Activated CD4-positive, alpha-beta T cell treated with anti-CD3 and anti-CD28 coated beads for 36 hours (primary cell): ENCODE results near the gene STOX2. TPM values are rescaled to one million over a fixed set of nuclear protein-coding genes. Genes with fewer than 3 reads are reported as not detected.

Experiments used
- ATAC-seq: fragments of 200-7000 bp; cut with Tn5 transposase; one replicate; pipeline ENCODE4 v1.10.0; 2021; ENCODE audit warnings: mild to moderate bottlenecking, moderate library complexity
- CTCF ChIA-PET: fragments of 350-600 bp; sonication (Branson Sonifier 250); formaldehyde crosslinking; loops from one replicate; lab custom pipeline; 2021; ENCODE audit warnings: antibody characterized with exemption; lab: Charles Lee
- POLR2A ChIA-PET: fragments of 350-600 bp; sonication (Branson Sonifier 250); formaldehyde crosslinking; loops from one replicate; lab custom pipeline; 2021; ENCODE audit warnings: antibody characterized with exemption, inconsistent platforms; lab: Charles Lee
- DNase-seq: peaks from one replicate; pipeline ENCODE4 v3.0.0-alpha.2; 2020
- H3K27ac Mint-ChIP-seq: one replicate; pipeline ENCODE4 v1.8.0; 2021; ENCODE audit warnings: mixed read lengths
- H3K27me3 Mint-ChIP-seq: one replicate; pipeline ENCODE4 v1.8.0; 2021; ENCODE audit warnings: mixed read lengths
- H3K36me3 Mint-ChIP-seq: one replicate; pipeline ENCODE4 v1.8.0; 2021; ENCODE audit warnings: low read depth, mixed read lengths
- H3K4me1 Mint-ChIP-seq: one replicate; pipeline ENCODE4 v1.8.0; 2021; ENCODE audit warnings: mixed read lengths
- H3K4me3 Mint-ChIP-seq: one replicate; pipeline ENCODE4 v1.8.0; 2021; ENCODE audit warnings: mild to moderate bottlenecking, moderate library complexity, mixed read lengths
- H3K9me3 Mint-ChIP-seq: one replicate; pipeline ENCODE4 v1.8.0; 2021; ENCODE audit warnings: low read depth, mixed read lengths
- intact Hi-C, 2 experiments: fragments of 100-400 bp; cut with DNase I in 1 of 2; cut with micrococcal nuclease in 1 of 2; formaldehyde crosslinking; loops; one replicate each; pipeline versions ENCODE4 v1.14.2 to v1.15.1; 2022 to 2024; cut with DNase I, micrococcal nuclease
- total RNA-seq, 2 experiments: library from RNA; stranded (reverse); gene quantifications; one replicate each; pipeline ENCODE4 v1.2.3, GENCODE V29; 2021

The STOX2 gene
- total RNA-seq, 2 experiments from 2014 or later, result not detected

GRCh38 chr4:183968502-183968901, 63.4 kb downstream of the STOX2 start:
- Mint-ChIP-seq H3K27me3 (peaks cover 27% of the 10 kb centered on the region), H3K4me1 (no peaks in the 10 kb centered on the region)

DNA sequence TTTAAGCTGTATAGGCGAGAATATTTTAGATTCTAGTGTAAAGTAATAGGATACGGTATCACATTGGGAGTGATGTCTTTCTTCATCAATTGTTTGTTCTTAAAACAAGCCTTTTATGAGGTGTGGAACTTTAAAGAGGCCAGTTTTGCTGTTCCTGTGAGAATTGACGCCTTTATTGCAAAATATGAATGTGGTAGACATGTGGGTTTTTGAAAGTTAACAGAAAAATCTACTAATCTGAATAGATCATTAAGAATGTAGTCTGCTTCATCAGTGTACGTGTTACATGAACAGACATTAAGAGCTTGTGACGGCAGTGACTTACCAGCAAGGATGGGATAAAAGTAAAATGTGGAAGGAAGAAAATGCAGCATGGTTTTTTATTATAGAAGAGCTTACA, 63.8 kb downstream of the STOX2 start:
- Mint-ChIP-seq H3K9me3 (peaks cover 3% of the 10 kb centered on the region), H3K4me1 (no peaks in the 10 kb centered on the region), H3K36me3 (no peaks in the 10 kb centered on the region), H3K27ac (no peak overlapping the region), H3K4me3 (no peak overlapping the region), H3K27me3 (peaks cover 27% of the 10 kb centered on the region)
- POLR2A ChIA-PET, result no interaction called here
- intact Hi-C loops, result no loop called here
- no peak for DNase-seq
- no peak for ATAC-seq
- CTCF ChIA-PET, result interaction anchor here (0.6 to 1.4 kb wide), 3 partner anchors 26 to 432 kb away, joined by 3 to 4 read pairs (median 4); no protein-coding TSS in a partner anchor

More at GRCh38 chr4:183968502-183968901, 63.4 kb downstream of the STOX2 start:
- peaks cover 3% of the 10 kb centered on the region for H3K9me3 Mint-ChIP-seq
- ChIA-PET POLR2A (no interaction called here), CTCF (interaction anchor here (0.6 to 1.4 kb wide), 2 partner anchors 27 to 431 kb away, joined by 3 to 4 read pairs; no protein-coding TSS in a partner anchor)
- no peak overlapping the region for H3K4me3 Mint-ChIP-seq
- intact Hi-C loops, result no loop called here
- H3K27ac Mint-ChIP-seq, result no peak overlapping the region
- DNase-seq, result no peak
- no peak for ATAC-seq
- no peaks in the 10 kb centered on the region for H3K36me3 Mint-ChIP-seq

DNA sequence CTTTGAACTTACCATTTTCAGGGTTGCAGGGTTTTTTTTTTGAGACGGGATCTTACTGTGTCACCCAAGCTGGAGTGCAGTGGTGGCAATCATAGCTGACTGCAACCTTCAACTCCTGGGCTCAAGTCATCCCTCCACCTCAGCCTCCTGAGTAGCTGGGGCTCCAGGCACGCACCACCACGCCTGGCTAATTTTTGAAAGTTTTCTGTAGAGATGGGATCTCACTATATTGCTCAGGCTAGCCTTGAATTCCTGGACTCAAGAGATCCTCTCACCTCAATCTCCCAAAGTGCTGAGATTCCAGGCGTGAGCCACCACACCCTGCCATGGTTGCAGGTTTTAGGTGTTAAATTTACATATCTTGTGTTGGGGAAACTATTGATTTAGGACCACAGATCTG, 64.5 kb downstream of the STOX2 start:
- H3K27me3 Mint-ChIP-seq, result peaks cover 23% of the 10 kb centered on the region
- DNase-seq (no peak), ATAC-seq (no peak)
- H3K4me1 Mint-ChIP-seq, result no peaks in the 10 kb centered on the region
- H3K36me3 Mint-ChIP-seq, result no peaks in the 10 kb centered on the region
- CTCF ChIA-PET, result interaction anchor here (1.1 kb wide), 1 partner anchor 130 kb away, joined by 4 read pairs; no protein-coding TSS in a partner anchor
- H3K27ac Mint-ChIP-seq, result no peak overlapping the region
- H3K4me3 Mint-ChIP-seq, result no peak overlapping the region
- intact Hi-C loops, result no loop called here
- H3K9me3 Mint-ChIP-seq, result peaks cover 6% of the 10 kb centered on the region
- POLR2A ChIA-PET, result no interaction called here

- no peak overlapping the region for H3K4me3 Mint-ChIP-seq
- CTCF ChIA-PET, result no interaction called here
- no peak for DNase-seq
- H3K27ac Mint-ChIP-seq, result no peak overlapping the region
- peaks cover 15% of the 10 kb centered on the region for H3K27me3 Mint-ChIP-seq
- no peak for ATAC-seq
- intact Hi-C loops, result no loop called here
- H3K9me3 Mint-ChIP-seq, result peaks cover 8% of the 10 kb centered on the region
- H3K4me1 Mint-ChIP-seq, result no peaks in the 10 kb centered on the region
- POLR2A ChIA-PET, result no interaction called here
- H3K36me3 Mint-ChIP-seq, result no peaks in the 10 kb centered on the region
These were observed 66.9 kb downstream of the STOX2 start for GRCh38 chr4:183971929-183972490.

GRCh38 chr4:183977707-183978106, 72.6 kb downstream of the STOX2 start:
- Mint-ChIP-seq H3K4me3 (no peak overlapping the region), H3K9me3 (peaks cover 8% of the 10 kb centered on the region), H3K36me3 (no peaks in the 10 kb centered on the region), H3K4me1 (no peaks in the 10 kb centered on the region), H3K27ac (no peak overlapping the region), H3K27me3 (peaks cover 11% of the 10 kb centered on the region)
- DNase-seq, result no peak
- intact Hi-C loops, result no loop called here
- no peak for ATAC-seq
- ChIA-PET POLR2A (no interaction called here), CTCF (no interaction called here)

- CTCF ChIA-PET, result interaction anchor here (0.7 kb wide), 1 partner anchor 198 kb away, joined by 4 read pairs; no protein-coding TSS in a partner anchor
- DNase-seq (no peak), ATAC-seq (no peak)
- H3K4me3 Mint-ChIP-seq, result no peak overlapping the region
- no peaks in the 10 kb centered on the region for H3K27me3 Mint-ChIP-seq
- no peaks in the 10 kb centered on the region for H3K36me3 Mint-ChIP-seq
- intact Hi-C loops, result no loop called here
- H3K27ac Mint-ChIP-seq, result no peak overlapping the region
- H3K9me3 Mint-ChIP-seq, result no peaks in the 10 kb centered on the region
- POLR2A ChIA-PET, result no interaction called here
- no peaks in the 10 kb centered on the region for H3K4me1 Mint-ChIP-seq
These were observed 79.5 kb downstream of the STOX2 start for GRCh38 chr4:183984566-183984965.

DNA sequence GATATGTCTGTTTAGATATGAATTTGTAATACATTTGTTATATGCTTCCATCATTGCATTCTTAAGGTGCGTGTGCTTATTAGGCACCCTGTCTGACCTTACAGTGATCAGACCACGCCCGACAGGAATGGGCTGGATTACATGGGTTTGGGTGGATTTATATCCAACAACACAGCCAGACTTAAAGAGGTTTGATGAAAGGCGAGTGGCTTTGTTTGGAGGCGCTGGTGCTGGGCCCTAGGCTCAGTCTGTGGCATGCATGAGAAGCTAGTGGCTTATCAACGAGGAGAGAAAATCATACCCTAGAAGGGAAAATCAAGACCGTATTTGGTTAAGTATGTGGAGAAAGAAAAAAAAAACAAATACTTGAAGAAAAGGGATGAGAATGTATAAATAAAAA, 80.7 kb downstream of the STOX2 start:
- CTCF ChIA-PET, result no interaction called here
- no peak overlapping the region for H3K27ac Mint-ChIP-seq
- H3K36me3 Mint-ChIP-seq, result no peaks in the 10 kb centered on the region
- H3K4me3 Mint-ChIP-seq, result no peak overlapping the region
- H3K4me1 Mint-ChIP-seq, result no peaks in the 10 kb centered on the region
- no peak for ATAC-seq
- no peaks in the 10 kb centered on the region for H3K27me3 Mint-ChIP-seq
- intact Hi-C loops, result no loop called here
- no peaks in the 10 kb centered on the region for H3K9me3 Mint-ChIP-seq
- POLR2A ChIA-PET, result interaction anchor here (0.5 kb wide), 1 partner anchor 30 kb away, joined by 4 read pairs; no protein-coding TSS in a partner anchor
- DNase-seq, result no peak

DNA sequence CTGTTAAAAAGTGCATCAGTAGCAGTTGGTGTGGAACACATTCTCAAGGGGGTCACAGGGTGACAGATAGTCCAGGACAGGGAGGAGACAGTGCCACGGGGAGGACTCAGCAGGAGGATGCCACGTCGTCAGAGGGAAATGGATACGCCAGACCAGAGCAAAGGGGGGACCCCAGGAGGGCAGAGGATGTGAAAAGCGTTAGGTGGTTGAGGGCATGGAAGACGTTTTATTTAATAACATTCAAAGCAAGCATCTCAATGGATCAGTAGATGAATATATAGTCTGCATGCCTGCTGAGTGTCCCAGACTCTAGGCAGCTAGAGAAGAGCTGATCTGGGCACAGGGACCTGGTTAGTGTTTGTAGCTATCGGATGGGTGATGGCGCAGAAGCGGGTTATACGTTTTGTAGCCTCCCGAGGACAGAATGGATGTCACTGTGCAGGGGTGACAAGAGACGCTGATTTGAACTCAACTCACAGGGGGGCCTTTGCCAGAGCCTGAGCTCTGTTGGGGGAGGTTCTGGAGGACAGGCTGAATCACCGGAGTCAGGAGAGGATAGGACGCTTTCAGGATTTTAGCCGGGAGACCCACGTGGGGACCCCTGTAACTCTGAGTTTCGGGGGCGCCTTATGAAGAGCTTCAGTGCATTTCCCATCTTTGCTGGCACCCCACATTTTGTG, 81.3 kb downstream of the STOX2 start:
- Mint-ChIP-seq H3K4me1 (no peaks in the 10 kb centered on the region), H3K27me3 (no peaks in the 10 kb centered on the region), H3K27ac (no peak overlapping the region), H3K36me3 (no peaks in the 10 kb centered on the region), H3K9me3 (no peaks in the 10 kb centered on the region), H3K4me3 (no peak overlapping the region)
- intact Hi-C loops, result no loop called here
- ATAC-seq, result no peak
- ChIA-PET CTCF (no interaction called here), POLR2A (interaction anchor here (0.5 kb wide), 1 partner anchor 31 kb away, joined by 4 read pairs; no protein-coding TSS in a partner anchor)
- no peak for DNase-seq

GRCh38 chr4:183986971-183987946, 82.2 kb downstream of the STOX2 start:
- no peak overlapping the region for H3K27ac Mint-ChIP-seq
- no peaks in the 10 kb centered on the region for H3K36me3 Mint-ChIP-seq
- no peaks in the 10 kb centered on the region for H3K4me1 Mint-ChIP-seq
- no peak for ATAC-seq
- no peak for DNase-seq
- H3K27me3 Mint-ChIP-seq, result no peaks in the 10 kb centered on the region
- no peak overlapping the region for H3K4me3 Mint-ChIP-seq
- POLR2A ChIA-PET, result interaction anchor here (0.7 kb wide), 1 partner anchor 1250 kb away, joined by 3 read pairs; no protein-coding TSS in a partner anchor
- H3K9me3 Mint-ChIP-seq, result no peaks in the 10 kb centered on the region
- intact Hi-C loops, result no loop called here
- CTCF ChIA-PET, result interaction anchor here (1.0 kb wide), 1 partner anchor 27 kb away, joined by 4 read pairs; no protein-coding TSS in a partner anchor

DNA sequence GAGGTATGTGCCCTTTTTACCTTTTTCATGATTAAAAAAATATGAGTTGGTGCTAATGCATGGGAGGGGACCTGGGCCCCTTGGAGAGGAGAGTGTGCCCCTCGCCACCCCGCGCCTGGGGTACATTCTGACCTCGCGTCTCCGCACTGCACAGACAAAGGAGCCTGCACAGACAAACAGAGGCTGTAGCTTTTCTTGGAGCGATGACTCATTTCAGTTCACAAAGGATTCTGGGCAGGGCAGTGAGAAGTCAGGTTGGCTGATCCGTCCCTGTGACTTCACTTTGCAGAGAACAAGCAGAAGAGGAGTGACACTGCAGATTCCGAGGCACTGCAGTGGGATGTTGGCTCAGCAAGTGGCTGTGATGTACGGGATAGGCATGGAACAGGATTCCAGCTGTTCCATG, 82.9 kb downstream of the STOX2 start:
- ChIA-PET POLR2A (interaction anchor here (0.7 kb wide), 1 partner anchor 1251 kb away, joined by 3 read pairs; no protein-coding TSS in a partner anchor), CTCF (interaction anchor here (0.6 to 1.0 kb wide), 2 partner anchors 28 to 154 kb away, joined by 3 to 4 read pairs; no protein-coding TSS in a partner anchor)
- H3K4me3 Mint-ChIP-seq, result no peak overlapping the region
- ATAC-seq, result no peak
- peak; percentile 11 for DNase-seq
- no peak overlapping the region for H3K27ac Mint-ChIP-seq
- no peaks in the 10 kb centered on the region for H3K27me3 Mint-ChIP-seq
- no peaks in the 10 kb centered on the region for H3K4me1 Mint-ChIP-seq
- no peaks in the 10 kb centered on the region for H3K9me3 Mint-ChIP-seq
- no peaks in the 10 kb centered on the region for H3K36me3 Mint-ChIP-seq
- intact Hi-C loops, result no loop called here

- Mint-ChIP-seq H3K27me3 (no peaks in the 10 kb centered on the region), H3K4me3 (no peak overlapping the region), H3K4me1 (no peaks in the 10 kb centered on the region), H3K27ac (no peak overlapping the region), H3K36me3 (no peaks in the 10 kb centered on the region), H3K9me3 (no peaks in the 10 kb centered on the region)
- ATAC-seq, result no peak
- intact Hi-C loops, result no loop called here
- POLR2A ChIA-PET, result interaction anchor here (0.6 kb wide), 1 partner anchor 375 kb away, joined by 7 read pairs; no protein-coding TSS in a partner anchor
- no peak for DNase-seq
- CTCF ChIA-PET, result interaction anchor here (0.6 to 0.7 kb wide), 2 partner anchors 153 to 1353 kb away, joined by 3 read pairs; no protein-coding TSS in a partner anchor
These were observed 83.8 kb downstream of the STOX2 start for GRCh38 chr4:183988874-183989273.
